GM13977 (cell line): ENCODE results near the gene SRPK3.
"Not testable (repeated sequence)": the region's sequence is repeated elsewhere in the genome, so short reads cannot be mapped to it uniquely, and the experiment has no call there.

Experiments used
- DNase-seq: peaks from one replicate; pipeline ENCODE4 v3.0.0; 2012; ENCODE audit warnings: low spot score
- CTCF ChIP-seq: IDR thresholded peaks from 2 replicates; pipeline ENCODE4 v1.5.1; 2012; ENCODE audit warnings: mild to moderate bottlenecking, control low read depth; ENCODE audit not compliant: insufficient read depth; ENCODE audit errors: extremely low read depth, missing control alignments
- in situ Hi-C: fragments of 300-500 bp; cut with MboI; formaldehyde crosslinking; loops from one replicate; pipeline ENCODE4 v1.12.0; 2022; ENCODE audit warnings: low sequenced_read_pairs, low pct_unique_long_range_greater_than_20kb, mixed read lengths, inconsistent platforms; ENCODE audit not compliant: unreplicated experiment

Gene SRPK3

GRCh38 chrX:153741446-153741845 lies 39.4 kb upstream of the SRPK3 start:
- TF ChIP-seq CTCF: no peak
- in situ Hi-C loops: no loop called here
- DNase-seq: no peak

GRCh38 chrX:153742111-153742510 lies 38.7 kb upstream of the SRPK3 start:
- in situ Hi-C loops, DNase-seq: not testable (repeated sequence)

- DNase-seq, in situ Hi-C loops: not testable (repeated sequence)
Observed at GRCh38 chrX:153742796-153743467, 37.9 kb upstream of the SRPK3 start.

DNA sequence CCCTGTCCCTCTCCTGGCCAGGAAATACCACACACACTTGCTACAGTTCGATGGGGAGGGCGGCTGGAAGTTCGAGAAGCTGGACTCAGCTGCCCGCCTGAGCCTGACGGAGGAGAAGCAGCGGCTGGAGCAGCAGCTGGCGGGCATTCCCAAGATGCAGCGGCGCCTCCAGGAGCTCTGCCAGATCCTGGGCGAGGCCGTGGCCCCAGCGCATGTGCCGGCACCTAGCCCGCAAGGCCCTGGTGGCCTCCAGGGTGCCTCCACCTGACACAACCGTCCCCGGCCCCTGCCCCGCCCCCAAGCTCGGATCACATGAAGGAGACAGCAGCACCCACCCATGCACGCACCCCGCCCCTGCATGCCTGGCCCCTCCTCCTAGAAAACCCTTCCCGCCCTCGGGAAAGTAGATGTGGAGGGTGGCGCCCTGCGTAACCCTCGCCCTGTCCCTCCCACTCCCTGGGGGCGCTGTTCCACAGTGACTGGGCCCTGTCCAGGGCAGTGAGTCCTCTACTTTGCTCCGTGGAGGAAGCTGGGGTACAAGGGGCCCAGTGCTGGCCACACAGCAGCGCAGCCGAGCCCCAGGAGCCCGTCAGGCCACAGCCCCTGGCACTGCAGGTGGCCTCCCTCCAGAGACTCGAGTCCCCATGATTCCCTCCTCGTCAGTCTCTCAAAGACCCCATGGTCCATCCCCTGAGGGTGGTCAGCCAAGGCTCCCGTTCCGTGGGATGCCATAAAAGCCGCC lies 37.2 kb upstream of the SRPK3 start:
- in situ Hi-C loops, DNase-seq: not testable (repeated sequence)

- DNase-seq: no peak
- in situ Hi-C loops: no loop called here
Observed at GRCh38 chrX:153744210-153745066, 36.4 kb upstream of the SRPK3 start.

GRCh38 chrX:153745067-153745433 lies 35.8 kb upstream of the SRPK3 start:
- DNase-seq, in situ Hi-C loops: not testable (repeated sequence)

More at GRCh38 chrX:153744210-153745066, 36.4 kb upstream of the SRPK3 start:
- no peak for TF ChIP-seq CTCF

DNA sequence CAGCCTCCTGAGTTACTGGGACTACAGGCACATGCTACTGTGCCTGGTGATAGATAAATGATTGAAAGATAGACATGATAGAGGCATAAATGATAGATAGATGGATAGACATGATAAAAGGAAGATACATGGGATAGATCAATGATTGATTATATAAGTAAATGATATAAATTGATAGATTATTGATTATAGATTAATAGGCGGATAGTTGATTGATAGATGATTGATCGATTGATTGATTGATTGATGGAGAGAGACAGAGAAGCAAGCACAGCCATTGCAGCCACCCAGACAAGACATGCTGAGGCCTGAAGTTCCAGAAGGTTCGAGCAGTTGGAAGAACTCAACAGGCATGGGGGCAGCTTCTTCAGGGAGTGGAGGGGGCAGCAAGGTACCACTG lies 34.5 kb upstream of the SRPK3 start:
- no peak for DNase-seq
- in situ Hi-C loops: no loop called here
- no peak for TF ChIP-seq CTCF

- DNase-seq, in situ Hi-C loops: not testable (repeated sequence)
Observed at GRCh38 chrX:153746991-153747390, 33.9 kb upstream of the SRPK3 start.

GRCh38 chrX:153749017-153749416 lies 31.8 kb upstream of the SRPK3 start:
- DNase-seq, in situ Hi-C loops: not testable (repeated sequence)
